B cell (primary cell): ENCODE measurements around the gene RESF1.

ENCODE experiments used
- EZH2 ChIP-seq: IDR thresholded peaks from 2 replicates; pipeline ENCODE4 v1.6.1; 2012; ENCODE audit warnings: borderline replicate concordance, low read depth, mild to moderate bottlenecking, moderate library complexity, low read length; ENCODE audit not compliant: insufficient read depth, poor library complexity, severe bottlenecking
- TF ChIP-seq, protein P1 (sequence below): fragments of 200-600 bp; IDR thresholded peaks from one replicate; pipeline ENCODE4 v1.8.0; 2022; ENCODE audit warnings: antibody characterized with exemption, mild to moderate bottlenecking

DNA sequence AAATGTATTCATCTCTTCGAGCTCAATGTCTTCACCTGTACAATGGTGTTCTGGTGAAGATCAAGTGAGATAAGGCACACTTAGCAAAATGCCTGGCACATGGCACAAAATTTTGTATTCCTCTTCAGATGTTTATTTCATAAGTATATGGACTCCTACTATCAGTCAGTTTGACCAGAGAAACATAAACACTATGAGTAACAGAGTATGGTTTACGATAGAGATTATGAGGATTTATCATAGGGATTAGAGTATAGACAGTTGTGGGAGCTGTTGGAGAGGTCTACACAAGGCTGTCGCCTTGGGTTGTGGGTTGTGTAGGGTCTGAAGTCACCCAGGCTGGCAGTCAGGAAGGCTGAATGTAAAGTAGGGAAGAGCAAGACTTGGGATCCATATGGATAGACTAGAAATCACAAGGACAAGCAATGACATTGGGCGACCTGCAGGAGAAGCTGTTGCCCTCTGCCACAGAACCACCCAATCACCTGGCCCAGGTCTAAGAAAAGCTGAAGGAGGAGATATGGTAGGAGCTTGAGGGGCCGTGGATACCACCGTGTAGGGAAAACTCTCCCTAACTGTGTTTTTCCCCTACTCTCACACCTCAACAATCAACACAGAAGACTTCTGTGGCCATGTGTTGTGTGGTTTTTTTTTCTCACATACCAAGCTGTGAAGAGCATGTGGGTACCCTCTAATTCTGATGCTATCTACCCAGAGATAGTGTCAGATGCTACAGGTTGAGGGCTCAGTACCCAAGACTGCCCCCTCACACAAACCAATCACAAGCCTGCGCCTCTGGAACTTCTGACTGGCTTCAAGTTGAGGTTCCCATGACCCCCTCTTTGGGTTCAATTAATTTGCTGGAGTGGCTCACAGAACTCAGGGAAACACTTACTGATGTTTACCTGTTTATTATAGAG, 27.2 kb upstream of the RESF1 start:
- TF ChIP-seq, protein P1, sequence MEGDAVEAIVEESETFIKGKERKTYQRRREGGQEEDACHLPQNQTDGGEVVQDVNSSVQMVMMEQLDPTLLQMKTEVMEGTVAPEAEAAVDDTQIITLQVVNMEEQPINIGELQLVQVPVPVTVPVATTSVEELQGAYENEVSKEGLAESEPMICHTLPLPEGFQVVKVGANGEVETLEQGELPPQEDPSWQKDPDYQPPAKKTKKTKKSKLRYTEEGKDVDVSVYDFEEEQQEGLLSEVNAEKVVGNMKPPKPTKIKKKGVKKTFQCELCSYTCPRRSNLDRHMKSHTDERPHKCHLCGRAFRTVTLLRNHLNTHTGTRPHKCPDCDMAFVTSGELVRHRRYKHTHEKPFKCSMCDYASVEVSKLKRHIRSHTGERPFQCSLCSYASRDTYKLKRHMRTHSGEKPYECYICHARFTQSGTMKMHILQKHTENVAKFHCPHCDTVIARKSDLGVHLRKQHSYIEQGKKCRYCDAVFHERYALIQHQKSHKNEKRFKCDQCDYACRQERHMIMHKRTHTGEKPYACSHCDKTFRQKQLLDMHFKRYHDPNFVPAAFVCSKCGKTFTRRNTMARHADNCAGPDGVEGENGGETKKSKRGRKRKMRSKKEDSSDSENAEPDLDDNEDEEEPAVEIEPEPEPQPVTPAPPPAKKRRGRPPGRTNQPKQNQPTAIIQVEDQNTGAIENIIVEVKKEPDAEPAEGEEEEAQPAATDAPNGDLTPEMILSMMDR, result no peak
- no peak for TF ChIP-seq EZH2
